Activated naive CD8-positive, alpha-beta T cell treated with anti-CD3 and anti-CD28 coated beads, Interleukin-2, amount 50 U/mL, for 16 hours (primary cell): ENCODE data around the gene THADA.

Source experiments
- DNase-seq: peaks from one replicate; pipeline ENCODE4 v3.0.0-alpha.2; 2020; ENCODE audit warnings: low read depth, low spot score

THADA gene

GRCh38 chr2:43358410-43359201 is 237.2 kb downstream of the THADA start:
- no peak for DNase-seq

- no peak for DNase-seq
Observed at GRCh38 chr2:43356774-43357173, 239.1 kb downstream of the THADA start.

- no peak for DNase-seq
Observed at GRCh38 chr2:43355399-43355798, 240.4 kb downstream of the THADA start.

- DNase-seq = no peak
Observed at GRCh38 chr2:43349904-43350303, 245.9 kb downstream of the THADA start.

- no peak for DNase-seq
Observed at GRCh38 chr2:43348908-43349661, 246.8 kb downstream of the THADA start.

- no peak for DNase-seq
Observed at GRCh38 chr2:43347746-43348145, 248.1 kb downstream of the THADA start.

GRCh38 chr2:43346602-43347567 is 249.0 kb downstream of the THADA start:
- DNase-seq = no peak

- no peak for DNase-seq
Observed at GRCh38 chr2:43345872-43346271, 250.0 kb downstream of the THADA start.

- no peak for DNase-seq
Observed at GRCh38 chr2:43345391-43345813, 250.4 kb downstream of the THADA start.

GRCh38 chr2:43344868-43345373 is 250.9 kb downstream of the THADA start:
- DNase-seq = no peak

- no peak for DNase-seq
Observed at GRCh38 chr2:43343573-43344304, 252.1 kb downstream of the THADA start.

- no peak for DNase-seq
Observed at GRCh38 chr2:43341959-43342757, 253.7 kb downstream of the THADA start.

GRCh38 chr2:43340945-43341356 is 254.9 kb downstream of the THADA start:
- no peak for DNase-seq

- DNase-seq = no peak
Observed at GRCh38 chr2:43340066-43340465, 255.8 kb downstream of the THADA start.

GRCh38 chr2:43333656-43334144 is 262.1 kb downstream of the THADA start:
- DNase-seq = no peak

GRCh38 chr2:43333101-43333655 is 262.7 kb downstream of the THADA start:
- DNase-seq = no peak

GRCh38 chr2:43332653-43333052 is 263.2 kb downstream of the THADA start:
- DNase-seq = no peak

GRCh38 chr2:43331422-43331821 is 264.4 kb downstream of the THADA start:
- no peak for DNase-seq

GRCh38 chr2:43329637-43330036 is 266.2 kb downstream of the THADA start:
- no peak for DNase-seq

GRCh38 chr2:43328832-43329231 is 267.0 kb downstream of the THADA start:
- DNase-seq = no peak
